HL-60/S4 treated with phorbol 12-myristate 13-acetate at 8.2 ng/mL for 4 days and 3 days (cell line): Measurements from ENCODE around the gene SUPT5H.

Source experiments
- in situ Hi-C: fragments of 300-500 bp; cut with MboI; formaldehyde crosslinking; loops from 2 replicates; pipeline ENCODE4 v1.15.0; 2022; ENCODE audit warnings: low sequenced_read_pairs

Gene SUPT5H

DNA sequence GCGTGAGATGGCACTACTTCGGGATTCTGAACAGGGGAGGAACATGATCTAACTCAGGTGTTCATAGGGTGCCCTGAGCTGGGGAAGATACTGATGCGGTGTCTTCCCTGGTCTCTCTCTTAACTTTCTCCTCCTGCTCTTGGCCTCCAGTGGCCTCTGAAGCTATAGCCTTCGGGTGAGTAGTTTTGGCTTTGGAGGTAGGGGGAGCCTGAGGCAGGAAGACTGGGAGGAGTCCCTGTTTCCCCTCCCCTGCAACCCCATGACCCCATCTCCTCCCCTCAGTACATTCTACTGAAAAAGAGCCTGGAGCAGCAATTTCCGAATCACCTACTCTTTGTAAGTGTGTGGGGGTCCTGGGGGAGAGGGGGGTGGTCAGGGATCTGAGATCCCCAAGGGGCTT is 73.1 kb downstream of the SUPT5H start:
- in situ Hi-C loops, result no loop called here

DNA sequence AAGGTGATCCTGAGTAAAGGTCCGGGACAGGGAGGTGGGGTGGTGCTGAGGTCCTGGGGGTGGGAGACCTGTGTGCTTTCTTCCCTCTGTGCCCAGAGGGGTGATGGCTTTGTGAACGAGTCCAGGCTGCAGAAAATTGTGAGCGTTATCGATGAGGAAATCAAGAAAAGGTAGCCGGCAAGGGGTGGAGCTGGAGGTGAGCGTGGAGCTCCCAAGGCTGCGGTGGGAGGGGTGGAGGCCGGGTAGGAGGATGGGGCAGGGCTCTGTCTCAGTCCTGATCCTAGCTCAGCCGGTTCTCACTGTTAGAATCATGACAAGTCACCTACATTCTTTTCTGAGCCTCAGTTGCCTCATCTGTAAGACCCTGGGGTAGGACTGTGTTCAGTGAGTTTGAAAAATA is 73.6 kb downstream of the SUPT5H start:
- in situ Hi-C loops, result no loop called here

DNA sequence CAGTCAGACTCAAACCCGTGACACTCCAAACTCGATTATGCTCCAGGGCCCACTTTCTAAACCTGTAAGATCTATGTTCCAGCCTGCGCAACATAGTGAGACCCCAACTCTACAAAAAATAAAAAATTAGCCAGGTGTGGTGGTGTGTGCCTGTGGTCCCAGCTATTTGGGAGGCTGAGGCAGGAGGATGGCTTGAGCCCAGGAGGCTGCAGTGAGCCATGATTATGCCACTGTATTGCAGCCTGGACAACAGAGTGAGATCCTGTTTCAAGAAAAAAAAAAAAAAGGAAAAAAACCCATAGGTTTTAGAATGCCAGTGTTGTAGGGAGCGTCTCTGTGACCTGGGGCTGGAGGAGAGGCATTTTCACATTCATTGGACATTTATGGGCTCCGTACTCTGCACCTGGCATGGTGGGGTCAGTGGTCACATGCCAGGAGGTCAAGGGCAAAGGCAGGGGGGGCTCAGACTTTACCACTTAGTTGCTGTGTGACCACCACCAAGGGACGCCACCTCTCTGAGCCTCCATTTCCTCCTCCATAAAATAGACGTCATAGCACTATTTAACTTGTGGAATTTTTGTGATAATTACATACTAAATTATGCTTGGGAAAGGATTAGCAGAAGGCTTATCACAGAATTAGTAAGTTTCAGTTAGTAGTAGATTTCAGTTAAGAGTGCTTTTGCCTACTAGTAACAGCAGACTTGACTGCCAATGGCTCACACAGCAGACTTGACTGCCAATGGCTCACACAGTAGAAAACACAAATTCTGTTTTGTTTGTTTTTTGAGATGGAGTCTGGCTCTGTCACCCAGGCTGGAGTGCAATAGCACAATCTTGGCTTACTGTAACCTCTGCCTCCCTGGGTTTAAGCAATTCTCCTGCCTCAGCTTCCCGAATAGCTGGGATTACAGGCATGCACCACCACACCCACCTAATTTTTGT is 75.4 kb downstream of the SUPT5H start:
- in situ Hi-C loops, result no loop called here

DNA sequence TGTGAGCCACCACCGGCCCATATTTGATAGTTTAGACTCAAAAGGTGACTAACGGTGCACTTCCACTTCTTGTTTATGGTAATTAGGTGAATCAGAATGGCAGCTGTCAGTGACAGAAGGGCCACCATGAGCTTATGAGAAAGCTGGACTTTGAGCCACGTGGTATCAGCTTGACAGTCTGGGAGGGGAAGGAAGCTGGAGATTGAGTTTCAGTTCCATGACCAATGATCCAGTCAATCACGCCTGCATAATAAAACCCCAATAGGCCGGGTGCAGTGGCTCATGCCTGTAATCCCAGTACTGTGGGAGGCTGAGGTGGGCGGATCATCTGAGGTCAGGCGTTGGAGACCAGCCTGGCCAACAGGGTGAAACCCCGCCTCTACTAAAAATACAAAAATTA is 79.1 kb downstream of the SUPT5H start:
- in situ Hi-C loops, result no loop called here

DNA sequence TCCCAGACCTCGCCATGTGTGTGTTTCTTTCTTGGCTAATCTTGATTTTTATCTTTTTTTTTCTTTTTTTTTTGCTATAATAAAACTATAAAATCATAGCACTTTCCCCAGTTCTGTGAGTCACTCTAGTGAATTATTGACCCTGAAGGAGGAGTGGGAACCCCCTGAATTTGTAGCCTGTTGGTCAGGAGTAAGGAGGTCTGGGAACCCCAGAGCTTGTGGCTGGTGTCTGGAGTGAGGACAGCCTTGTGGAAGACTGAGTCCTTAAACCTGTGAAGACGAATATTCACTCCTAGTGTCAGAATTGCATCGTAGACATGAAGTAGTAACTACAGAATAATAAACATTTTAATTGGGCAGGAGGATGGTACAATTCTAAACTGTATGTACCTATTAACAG is 79.8 kb downstream of the SUPT5H start:
- in situ Hi-C loops, result loop anchor here (25.0 kb wide), 1 partner anchor 413 kb away; no protein-coding TSS in a partner anchor
